HepG2 (cell line): ENCODE measurements around the gene DHRS1. TPM values are rescaled to one million over a fixed set of nuclear protein-coding genes. Genes with fewer than 3 reads are reported as not detected.

Source experiments
- EZH2 ChIP-seq: conservative IDR thresholded peaks from 2 replicates; pipeline ENCODE4 v1.6.1; 2012; ENCODE audit warnings: mild to moderate bottlenecking, low read depth, low read length, moderate library complexity
- FOXP1 ChIP-seq, 2 experiments: fragments of 450-650 bp in 1 of 2; IDR thresholded peaks; 2 replicates each; pipeline ENCODE4 v1.6.1; 2017 to 2018; ENCODE audit warnings: antibody characterized with exemption in 1 of 2
- GTF3A ChIP-seq: sonication (generic); formaldehyde crosslinking; conservative IDR thresholded peaks from 2 replicates; pipeline ENCODE4 v1.4.0; 2020; ENCODE audit warnings: mild to moderate bottlenecking, missing genetic modification reagents
- MIXL1 ChIP-seq: IDR thresholded peaks from 2 replicates; pipeline ENCODE4 v1.6.1; 2016
- PCBP2 ChIP-seq: fragments of 200-400 bp; formaldehyde crosslinking; optimal IDR thresholded peaks from 2 replicates; pipeline ENCODE3; 2018; ENCODE audit warnings: low read length, low read depth; ENCODE audit not compliant: poor library complexity, severe bottlenecking
- RARA ChIP-seq: IDR thresholded peaks from 2 replicates; pipeline ENCODE4 v1.6.1; 2016; ENCODE audit warnings: missing genetic modification reagents, missing compliant biosample characterization
- ZNF256 ChIP-seq: sonication (generic); formaldehyde crosslinking; conservative IDR thresholded peaks from 2 replicates; pipeline ENCODE4 v1.4.0; 2020; ENCODE audit warnings: missing genetic modification reagents
- ZNF264 ChIP-seq: sonication (generic); formaldehyde crosslinking; IDR thresholded peaks from 2 replicates; pipeline ENCODE4 v1.4.0; 2020; ENCODE audit warnings: missing genetic modification reagents
- ZNF326 ChIP-seq: sonication (generic); formaldehyde crosslinking; IDR thresholded peaks from 2 replicates; pipeline ENCODE4 v1.4.0; 2020; ENCODE audit warnings: missing genetic modification reagents, borderline replicate concordance
- ZNF546 ChIP-seq: sonication (generic); formaldehyde crosslinking; conservative IDR thresholded peaks from 2 replicates; pipeline ENCODE4 v1.8.1; 2023; ENCODE audit warnings: mild to moderate bottlenecking, missing genetic modification reagents
- ZNF605 ChIP-seq: sonication (generic); formaldehyde crosslinking; IDR thresholded peaks from 2 replicates; pipeline ENCODE4 v1.8.0; 2022; ENCODE audit warnings: mild to moderate bottlenecking, missing genetic modification reagents
- ZSCAN22 ChIP-seq: sonication (generic); formaldehyde crosslinking; IDR thresholded peaks from 2 replicates; pipeline ENCODE4 v1.4.0; 2020; ENCODE audit warnings: mild to moderate bottlenecking, missing genetic modification reagents
- polyA plus RNA-seq, 8 experiments: library from polyadenylated mRNA; depleted of rRNA in 3 of 8; stranded (reverse) in 7 of 8; unstranded in 1 of 8; fragments of >200 nt; fragmentation: Illumina TruSeq in 4 of 8; extraction: Trizol in 4 of 8; gene quantifications; 2 replicates each; pipeline versions ENCODE4 v1.2.1 to v1.2.3, GENCODE V29; 2011 to 2016; ENCODE audit warnings: low read depth in 4 of 8, missing spikeins in 1 of 8, mixed read lengths in 1 of 8; ENCODE audit not compliant: insufficient read depth in 1 of 8
- total RNA-seq, 5 experiments: library from RNA; depleted of rRNA; stranded (reverse); fragments of >200 nt; fragmentation: Illumina TruSeq; extraction: Trizol; gene quantifications; 2 replicates each; pipeline ENCODE4 v1.2.3, GENCODE V29; 2016; ENCODE audit warnings: low read depth in 1 of 5
- TF ChIP-seq, protein P1 (sequence below): sonication (generic); formaldehyde crosslinking; conservative IDR thresholded peaks from 2 replicates; pipeline ENCODE4 v1.8.1; 2023; ENCODE audit warnings: missing genetic modification reagents
- TF ChIP-seq, protein P2 (sequence below): sonication (generic); formaldehyde crosslinking; IDR thresholded peaks from 2 replicates; pipeline ENCODE4 v1.4.0; 2020; ENCODE audit warnings: missing genetic modification reagents
- TF ChIP-seq, protein P3 (sequence below): sonication (generic); formaldehyde crosslinking; IDR thresholded peaks from 2 replicates; pipeline ENCODE4 v1.8.0; 2022; ENCODE audit warnings: mild to moderate bottlenecking, missing genetic modification reagents, borderline replicate concordance
- TF ChIP-seq, protein P4 (sequence below): conservative IDR thresholded peaks from 2 replicates; pipeline ENCODE4 v1.6.1; 2018; ENCODE audit warnings: missing genetic modification reagents
- TF ChIP-seq, protein P5 (sequence below): sonication (generic); formaldehyde crosslinking; IDR thresholded peaks from 2 replicates; pipeline ENCODE4 v1.5.1; 2020; ENCODE audit warnings: mild to moderate bottlenecking, missing genetic modification reagents, moderate library complexity

Gene DHRS1
- total and polyA plus RNA-seq, 2 of the 13 experiments (the other 11 are each of a cell fraction or from before 2014, with no cell fraction given) = 49.8 to 60.8 TPM

DNA sequence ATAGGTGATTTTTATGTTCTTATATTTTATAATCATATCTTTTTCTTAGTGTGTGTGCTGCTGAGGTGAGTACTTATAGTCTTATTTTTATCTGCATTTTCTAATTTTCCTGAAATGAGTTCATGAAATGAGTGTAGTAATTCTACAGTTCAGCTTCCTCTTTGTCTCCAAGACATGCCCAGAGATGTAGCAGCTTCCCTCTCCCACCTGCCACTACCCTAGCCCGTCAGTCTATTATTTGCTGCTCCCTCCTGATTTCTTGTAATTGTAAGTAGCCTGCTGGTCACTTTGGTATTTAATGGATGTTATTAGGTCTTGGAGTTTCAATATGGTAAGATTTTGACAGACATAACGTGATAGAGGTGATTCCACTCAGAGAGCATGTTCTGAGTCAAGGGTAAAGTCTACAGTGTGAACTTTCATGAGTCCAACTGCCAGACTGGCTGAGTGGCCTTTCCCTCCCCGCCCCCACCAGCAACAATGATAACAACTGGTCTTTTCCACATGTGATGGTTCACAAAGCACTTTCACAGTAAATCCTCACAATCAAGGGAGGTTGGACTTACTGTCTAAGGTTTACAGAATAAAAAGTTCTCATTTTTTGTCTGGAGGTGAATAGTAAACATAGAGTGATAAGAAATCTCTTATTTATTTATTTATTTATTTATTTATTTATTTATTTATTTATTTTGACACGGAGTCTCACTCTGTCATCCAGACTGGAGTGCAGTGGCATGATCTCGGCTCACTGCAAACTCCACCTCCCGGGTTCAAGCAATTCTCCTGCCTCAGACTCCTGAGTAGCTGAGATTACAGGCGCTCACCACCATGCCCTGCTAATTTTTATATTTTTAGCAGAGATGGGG lies 44.4 kb upstream of the DHRS1 start (continued):
- TF ChIP-seq, protein P1, sequence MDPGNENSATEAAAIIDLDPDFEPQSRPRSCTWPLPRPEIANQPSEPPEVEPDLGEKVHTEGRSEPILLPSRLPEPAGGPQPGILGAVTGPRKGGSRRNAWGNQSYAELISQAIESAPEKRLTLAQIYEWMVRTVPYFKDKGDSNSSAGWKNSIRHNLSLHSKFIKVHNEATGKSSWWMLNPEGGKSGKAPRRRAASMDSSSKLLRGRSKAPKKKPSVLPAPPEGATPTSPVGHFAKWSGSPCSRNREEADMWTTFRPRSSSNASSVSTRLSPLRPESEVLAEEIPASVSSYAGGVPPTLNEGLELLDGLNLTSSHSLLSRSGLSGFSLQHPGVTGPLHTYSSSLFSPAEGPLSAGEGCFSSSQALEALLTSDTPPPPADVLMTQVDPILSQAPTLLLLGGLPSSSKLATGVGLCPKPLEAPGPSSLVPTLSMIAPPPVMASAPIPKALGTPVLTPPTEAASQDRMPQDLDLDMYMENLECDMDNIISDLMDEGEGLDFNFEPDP (CRISPR knock-in tag) = no peak
- TF ChIP-seq, protein P2, sequence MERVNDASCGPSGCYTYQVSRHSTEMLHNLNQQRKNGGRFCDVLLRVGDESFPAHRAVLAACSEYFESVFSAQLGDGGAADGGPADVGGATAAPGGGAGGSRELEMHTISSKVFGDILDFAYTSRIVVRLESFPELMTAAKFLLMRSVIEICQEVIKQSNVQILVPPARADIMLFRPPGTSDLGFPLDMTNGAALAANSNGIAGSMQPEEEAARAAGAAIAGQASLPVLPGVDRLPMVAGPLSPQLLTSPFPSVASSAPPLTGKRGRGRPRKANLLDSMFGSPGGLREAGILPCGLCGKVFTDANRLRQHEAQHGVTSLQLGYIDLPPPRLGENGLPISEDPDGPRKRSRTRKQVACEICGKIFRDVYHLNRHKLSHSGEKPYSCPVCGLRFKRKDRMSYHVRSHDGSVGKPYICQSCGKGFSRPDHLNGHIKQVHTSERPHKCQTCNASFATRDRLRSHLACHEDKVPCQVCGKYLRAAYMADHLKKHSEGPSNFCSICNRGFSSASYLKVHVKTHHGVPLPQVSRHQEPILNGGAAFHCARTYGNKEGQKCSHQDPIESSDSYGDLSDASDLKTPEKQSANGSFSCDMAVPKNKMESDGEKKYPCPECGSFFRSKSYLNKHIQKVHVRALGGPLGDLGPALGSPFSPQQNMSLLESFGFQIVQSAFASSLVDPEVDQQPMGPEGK (CRISPR knock-in tag) = peak; percentile 63; the same call in 1 of the 2 replicates
- TF ChIP-seq MIXL1 (CRISPR knock-in tag) (peak; percentile 29; the same call in 1 of the 2 replicates), ZNF256 (CRISPR knock-in tag) (no peak), RARA (CRISPR knock-in tag) (peak; percentile 81), ZNF546 (CRISPR knock-in tag) (no peak), ZSCAN22 (CRISPR knock-in tag) (no peak; the same call in 1 of the 2 replicates), FOXP1 (IDR thresholded peaks at IDR 0.05) (no peak), FOXP1 (CRISPR knock-in tag; IDR thresholded peaks at IDR 0.05) (peak; percentile 46; the same call in 1 of the 2 replicates), ZNF605 (CRISPR knock-in tag) (no peak), ZNF326 (CRISPR knock-in tag) (no peak), ZNF264 (CRISPR knock-in tag) (no peak), GTF3A (CRISPR knock-in tag) (no peak), PCBP2 (no peak), EZH2 (no peak)
- TF ChIP-seq, protein P3, sequence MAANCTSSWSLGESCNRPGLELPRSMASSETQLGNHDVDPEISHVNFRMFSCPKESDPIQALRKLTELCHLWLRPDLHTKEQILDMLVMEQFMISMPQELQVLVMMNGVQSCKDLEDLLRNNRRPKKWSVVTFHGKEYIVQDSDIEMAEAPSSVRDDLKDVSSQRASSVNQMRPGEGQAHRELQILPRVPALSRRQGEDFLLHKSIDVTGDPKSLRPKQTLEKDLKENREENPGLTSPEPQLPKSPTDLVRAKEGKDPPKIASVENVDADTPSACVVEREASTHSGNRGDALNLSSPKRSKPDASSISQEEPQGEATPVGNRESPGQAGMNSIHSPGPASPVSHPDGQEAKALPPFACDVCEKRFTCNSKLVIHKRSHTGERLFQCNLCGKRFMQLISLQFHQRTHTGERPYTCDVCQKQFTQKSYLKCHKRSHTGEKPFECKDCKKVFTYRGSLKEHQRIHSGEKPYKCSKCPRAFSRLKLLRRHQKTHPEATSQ = no peak
- TF ChIP-seq, protein P4, sequence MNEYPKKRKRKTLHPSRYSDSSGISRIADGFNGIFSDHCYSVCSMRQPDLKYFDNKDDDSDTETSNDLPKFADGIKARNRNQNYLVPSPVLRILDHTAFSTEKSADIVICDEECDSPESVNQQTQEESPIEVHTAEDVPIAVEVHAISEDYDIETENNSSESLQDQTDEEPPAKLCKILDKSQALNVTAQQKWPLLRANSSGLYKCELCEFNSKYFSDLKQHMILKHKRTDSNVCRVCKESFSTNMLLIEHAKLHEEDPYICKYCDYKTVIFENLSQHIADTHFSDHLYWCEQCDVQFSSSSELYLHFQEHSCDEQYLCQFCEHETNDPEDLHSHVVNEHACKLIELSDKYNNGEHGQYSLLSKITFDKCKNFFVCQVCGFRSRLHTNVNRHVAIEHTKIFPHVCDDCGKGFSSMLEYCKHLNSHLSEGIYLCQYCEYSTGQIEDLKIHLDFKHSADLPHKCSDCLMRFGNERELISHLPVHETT (CRISPR knock-in tag) = no peak
- TF ChIP-seq, protein P5, sequence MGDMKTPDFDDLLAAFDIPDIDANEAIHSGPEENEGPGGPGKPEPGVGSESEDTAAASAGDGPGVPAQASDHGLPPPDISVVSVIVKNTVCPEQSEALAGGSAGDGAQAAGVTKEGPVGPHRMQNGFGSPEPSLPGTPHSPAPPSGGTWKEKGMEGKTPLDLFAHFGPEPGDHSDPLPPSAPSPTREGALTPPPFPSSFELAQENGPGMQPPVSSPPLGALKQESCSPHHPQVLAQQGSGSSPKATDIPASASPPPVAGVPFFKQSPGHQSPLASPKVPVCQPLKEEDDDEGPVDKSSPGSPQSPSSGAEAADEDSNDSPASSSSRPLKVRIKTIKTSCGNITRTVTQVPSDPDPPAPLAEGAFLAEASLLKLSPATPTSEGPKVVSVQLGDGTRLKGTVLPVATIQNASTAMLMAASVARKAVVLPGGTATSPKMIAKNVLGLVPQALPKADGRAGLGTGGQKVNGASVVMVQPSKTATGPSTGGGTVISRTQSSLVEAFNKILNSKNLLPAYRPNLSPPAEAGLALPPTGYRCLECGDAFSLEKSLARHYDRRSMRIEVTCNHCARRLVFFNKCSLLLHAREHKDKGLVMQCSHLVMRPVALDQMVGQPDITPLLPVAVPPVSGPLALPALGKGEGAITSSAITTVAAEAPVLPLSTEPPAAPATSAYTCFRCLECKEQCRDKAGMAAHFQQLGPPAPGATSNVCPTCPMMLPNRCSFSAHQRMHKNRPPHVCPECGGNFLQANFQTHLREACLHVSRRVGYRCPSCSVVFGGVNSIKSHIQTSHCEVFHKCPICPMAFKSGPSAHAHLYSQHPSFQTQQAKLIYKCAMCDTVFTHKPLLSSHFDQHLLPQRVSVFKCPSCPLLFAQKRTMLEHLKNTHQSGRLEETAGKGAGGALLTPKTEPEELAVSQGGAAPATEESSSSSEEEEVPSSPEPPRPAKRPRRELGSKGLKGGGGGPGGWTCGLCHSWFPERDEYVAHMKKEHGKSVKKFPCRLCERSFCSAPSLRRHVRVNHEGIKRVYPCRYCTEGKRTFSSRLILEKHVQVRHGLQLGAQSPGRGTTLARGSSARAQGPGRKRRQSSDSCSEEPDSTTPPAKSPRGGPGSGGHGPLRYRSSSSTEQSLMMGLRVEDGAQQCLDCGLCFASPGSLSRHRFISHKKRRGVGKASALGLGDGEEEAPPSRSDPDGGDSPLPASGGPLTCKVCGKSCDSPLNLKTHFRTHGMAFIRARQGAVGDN (CRISPR knock-in tag) = no peak
